ENCODE results near the gene LPGAT1.

DNA sequence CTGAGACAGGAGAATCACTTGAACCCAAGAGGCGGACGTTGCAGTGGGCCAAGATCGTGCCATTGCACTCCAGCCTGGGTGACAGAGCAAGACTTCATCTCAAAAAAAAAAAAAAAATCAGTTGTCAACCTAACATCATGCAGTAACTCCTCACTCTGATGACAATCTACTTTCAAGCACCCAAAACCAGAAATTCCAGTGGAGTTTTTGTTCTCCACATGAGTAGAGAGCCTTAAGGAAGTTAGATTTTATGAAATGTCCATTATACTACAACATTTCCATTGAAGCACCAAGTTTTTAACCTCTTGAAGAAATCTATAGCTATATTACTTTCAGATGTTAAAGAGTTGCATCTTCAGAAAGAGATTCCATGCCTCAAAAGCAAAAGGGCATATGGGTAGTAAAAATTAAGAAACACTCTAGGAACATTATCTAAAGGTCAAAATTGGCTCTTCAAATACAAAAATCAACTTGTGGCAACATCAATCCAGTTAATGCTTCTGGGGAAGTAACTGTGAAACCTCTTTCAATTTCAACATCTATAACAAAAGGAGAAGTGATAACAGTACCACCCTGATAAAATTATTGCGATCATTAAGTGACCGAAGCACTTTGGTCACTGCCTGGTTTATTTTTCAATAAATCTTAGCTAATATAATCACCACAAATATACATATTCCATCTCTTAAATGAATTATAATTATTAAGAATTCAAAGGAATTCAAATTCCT, 7.7 kb downstream of the LPGAT1 start:
- TF ChIP-seq, protein P1, sequence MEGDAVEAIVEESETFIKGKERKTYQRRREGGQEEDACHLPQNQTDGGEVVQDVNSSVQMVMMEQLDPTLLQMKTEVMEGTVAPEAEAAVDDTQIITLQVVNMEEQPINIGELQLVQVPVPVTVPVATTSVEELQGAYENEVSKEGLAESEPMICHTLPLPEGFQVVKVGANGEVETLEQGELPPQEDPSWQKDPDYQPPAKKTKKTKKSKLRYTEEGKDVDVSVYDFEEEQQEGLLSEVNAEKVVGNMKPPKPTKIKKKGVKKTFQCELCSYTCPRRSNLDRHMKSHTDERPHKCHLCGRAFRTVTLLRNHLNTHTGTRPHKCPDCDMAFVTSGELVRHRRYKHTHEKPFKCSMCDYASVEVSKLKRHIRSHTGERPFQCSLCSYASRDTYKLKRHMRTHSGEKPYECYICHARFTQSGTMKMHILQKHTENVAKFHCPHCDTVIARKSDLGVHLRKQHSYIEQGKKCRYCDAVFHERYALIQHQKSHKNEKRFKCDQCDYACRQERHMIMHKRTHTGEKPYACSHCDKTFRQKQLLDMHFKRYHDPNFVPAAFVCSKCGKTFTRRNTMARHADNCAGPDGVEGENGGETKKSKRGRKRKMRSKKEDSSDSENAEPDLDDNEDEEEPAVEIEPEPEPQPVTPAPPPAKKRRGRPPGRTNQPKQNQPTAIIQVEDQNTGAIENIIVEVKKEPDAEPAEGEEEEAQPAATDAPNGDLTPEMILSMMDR (IDR thresholded peaks at IDR 0.05): no peak
- TF ChIP-seq, protein P2, sequence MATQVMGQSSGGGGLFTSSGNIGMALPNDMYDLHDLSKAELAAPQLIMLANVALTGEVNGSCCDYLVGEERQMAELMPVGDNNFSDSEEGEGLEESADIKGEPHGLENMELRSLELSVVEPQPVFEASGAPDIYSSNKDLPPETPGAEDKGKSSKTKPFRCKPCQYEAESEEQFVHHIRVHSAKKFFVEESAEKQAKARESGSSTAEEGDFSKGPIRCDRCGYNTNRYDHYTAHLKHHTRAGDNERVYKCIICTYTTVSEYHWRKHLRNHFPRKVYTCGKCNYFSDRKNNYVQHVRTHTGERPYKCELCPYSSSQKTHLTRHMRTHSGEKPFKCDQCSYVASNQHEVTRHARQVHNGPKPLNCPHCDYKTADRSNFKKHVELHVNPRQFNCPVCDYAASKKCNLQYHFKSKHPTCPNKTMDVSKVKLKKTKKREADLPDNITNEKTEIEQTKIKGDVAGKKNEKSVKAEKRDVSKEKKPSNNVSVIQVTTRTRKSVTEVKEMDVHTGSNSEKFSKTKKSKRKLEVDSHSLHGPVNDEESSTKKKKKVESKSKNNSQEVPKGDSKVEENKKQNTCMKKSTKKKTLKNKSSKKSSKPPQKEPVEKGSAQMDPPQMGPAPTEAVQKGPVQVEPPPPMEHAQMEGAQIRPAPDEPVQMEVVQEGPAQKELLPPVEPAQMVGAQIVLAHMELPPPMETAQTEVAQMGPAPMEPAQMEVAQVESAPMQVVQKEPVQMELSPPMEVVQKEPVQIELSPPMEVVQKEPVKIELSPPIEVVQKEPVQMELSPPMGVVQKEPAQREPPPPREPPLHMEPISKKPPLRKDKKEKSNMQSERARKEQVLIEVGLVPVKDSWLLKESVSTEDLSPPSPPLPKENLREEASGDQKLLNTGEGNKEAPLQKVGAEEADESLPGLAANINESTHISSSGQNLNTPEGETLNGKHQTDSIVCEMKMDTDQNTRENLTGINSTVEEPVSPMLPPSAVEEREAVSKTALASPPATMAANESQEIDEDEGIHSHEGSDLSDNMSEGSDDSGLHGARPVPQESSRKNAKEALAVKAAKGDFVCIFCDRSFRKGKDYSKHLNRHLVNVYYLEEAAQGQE (IDR thresholded peaks at IDR 0.05): no peak
